SIG-M5 treated with dmso at 0.1 percent for 504 hours (cell line): Measurements from ENCODE around the gene RBM8A.

Experiments used
- DNase-seq: peaks from one replicate; lab custom pipeline; 2025; ENCODE audit not compliant: unreplicated experiment; lab: John Stamatoyannopoulos, UW

RBM8A gene

GRCh38 chr1:145884675-145885074 lies 42.6 kb downstream of the RBM8A start:
- DNase-seq = no peak

GRCh38 chr1:145879775-145880174 lies 47.5 kb downstream of the RBM8A start:
- peak; percentile 59 for DNase-seq

- peak; percentile 34 for DNase-seq
These were observed 48.6 kb downstream of the RBM8A start for GRCh38 chr1:145878724-145879123.

- DNase-seq = peak; percentile 52
These were observed 49.3 kb downstream of the RBM8A start for GRCh38 chr1:145877923-145878486.

- no peak for DNase-seq
These were observed 52.6 kb downstream of the RBM8A start for GRCh38 chr1:145874646-145875045.

GRCh38 chr1:145871994-145872924 lies 55.0 kb downstream of the RBM8A start:
- DNase-seq = no peak
